IMR-90 (cell line): ENCODE data around the gene ISX. TPM values are rescaled to one million over a fixed set of nuclear protein-coding genes. Genes with fewer than 3 reads are reported as not detected.
A peak's percentile ranks its signal among the peaks of the same experiment; 100 is the strongest.

Source experiments
- ATAC-seq: fragments of 200-7000 bp; cut with Tn5 transposase; 2 replicates; pipeline ENCODE4 v1.9.1; 2020; ENCODE audit warnings: low read depth, mild to moderate bottlenecking, moderate library complexity
- BruUV-seq: library from RNA; stranded (reverse); fragments of 400-500 nt; replicated peaks from 2 replicates; lab custom pipeline; 2021; lab: Mats Ljungman, UMichigan
- CTCF ChIA-PET: fragments of 300-600 bp; formaldehyde crosslinking; extraction: SDS; loops from one replicate; lab custom pipeline; 2021; ENCODE audit warnings: antibody characterized with exemption; lab: Yijun Ruan, JAX
- POLR2A ChIA-PET: fragments of 300-600 bp; sonication (Branson Sonifier 250); formaldehyde crosslinking; loops from one replicate; lab custom pipeline; 2022; ENCODE audit warnings: antibody characterized with exemption; ENCODE audit not compliant: unreplicated experiment; lab: Charles Lee
- DNase-seq: peaks from one replicate; pipeline ENCODE4 v3.0.0; 2013
- H2AFZ ChIP-seq: replicated peaks from 2 replicates; pipeline ENCODE3; 2013; ENCODE audit warnings: low read length, mild to moderate bottlenecking; ENCODE audit not compliant: poor library complexity
- H2AK5ac ChIP-seq: 2 replicates; pipeline ENCODE4 v1.6.1; 2013; ENCODE audit warnings: low read depth, low read length, inconsistent platforms
- H2AK9ac ChIP-seq: replicated peaks from 2 replicates; pipeline ENCODE3; 2013; ENCODE audit warnings: mild to moderate bottlenecking, low read depth, low read length, moderate library complexity; ENCODE audit not compliant: poor library complexity
- H2BK120ac ChIP-seq: 2 replicates; pipeline ENCODE4 v1.6.1; 2013; ENCODE audit warnings: low read depth, low read length, inconsistent platforms
- H2BK15ac ChIP-seq: 3 replicates; pipeline ENCODE4 v1.6.1; 2013; ENCODE audit warnings: low read depth, low read length, inconsistent platforms
- H2BK20ac ChIP-seq: 2 replicates; pipeline ENCODE4 v1.6.1; 2013; ENCODE audit warnings: low read depth, mild to moderate bottlenecking, inconsistent platforms, low read length, moderate library complexity
- H2BK5ac ChIP-seq: 2 replicates; pipeline ENCODE4 v1.6.1; 2013; ENCODE audit warnings: mild to moderate bottlenecking, low read depth, low read length, inconsistent platforms; ENCODE audit not compliant: poor library complexity, severe bottlenecking
- H3K14ac ChIP-seq: replicated peaks from 2 replicates; pipeline ENCODE4 v1.6.1; 2013; ENCODE audit warnings: low read depth, low read length, inconsistent platforms
- H3K18ac ChIP-seq: 2 replicates; pipeline ENCODE4 v1.6.1; 2013; ENCODE audit warnings: low read depth, low read length, control low read depth
- H3K23ac ChIP-seq: 2 replicates; pipeline ENCODE4 v1.6.1; 2013; ENCODE audit warnings: low read depth, low read length, inconsistent platforms
- H3K27ac ChIP-seq: 2 replicates; pipeline ENCODE4 v1.5.1; 2013; ENCODE audit warnings: mild to moderate bottlenecking, control low read depth, low read length; ENCODE audit not compliant: insufficient read depth
- H3K27me3 ChIP-seq: 2 replicates; pipeline ENCODE4 v1.6.1; 2013; ENCODE audit warnings: low read length; ENCODE audit not compliant: control insufficient read depth, insufficient read depth
- H3K36me3 ChIP-seq: 2 replicates; pipeline ENCODE4 v1.6.1; 2013; ENCODE audit warnings: low read length, mixed read lengths; ENCODE audit not compliant: control insufficient read depth, insufficient read depth
- H3K4ac ChIP-seq: 2 replicates; pipeline ENCODE4 v1.6.1; 2013; ENCODE audit warnings: low read depth, low read length, inconsistent platforms
- H3K4me1 ChIP-seq: 2 replicates; pipeline ENCODE4 v1.6.1; 2013; ENCODE audit warnings: low read length, mixed read lengths; ENCODE audit not compliant: control insufficient read depth, insufficient read depth
- H3K4me2 ChIP-seq: 2 replicates; pipeline ENCODE4 v1.6.1; 2013; ENCODE audit warnings: low read depth, mild to moderate bottlenecking, control low read depth, low read length, moderate library complexity
- H3K4me3 ChIP-seq: 2 replicates; pipeline ENCODE4 v1.5.1; 2013; ENCODE audit warnings: low read depth, mild to moderate bottlenecking, control low read depth, low read length, moderate library complexity; ENCODE audit not compliant: insufficient read depth
- H3K56ac ChIP-seq: 2 replicates; pipeline ENCODE4 v1.6.1; 2013; ENCODE audit warnings: low read length, inconsistent platforms; ENCODE audit not compliant: insufficient read depth; ENCODE audit errors: extremely low read depth
- H3K79me1 ChIP-seq, 2 experiments: 2 replicates each; pipeline ENCODE4 v1.6.1; 2013; ENCODE audit warnings: low read length in 2 of 2, inconsistent platforms in 1 of 2, low read depth in 1 of 2
- H3K9ac ChIP-seq: 2 replicates; pipeline ENCODE4 v1.6.1; 2013; ENCODE audit warnings: low read depth, low read length, control low read depth
- H3K9me1 ChIP-seq: 2 replicates; pipeline ENCODE4 v1.6.1; 2013; ENCODE audit warnings: low read length, inconsistent platforms; ENCODE audit not compliant: insufficient read depth
- H3K9me3 ChIP-seq: 2 replicates; pipeline ENCODE4 v1.6.1; 2013; ENCODE audit warnings: low read length; ENCODE audit not compliant: control insufficient read depth, insufficient read depth
- H4K20me1 ChIP-seq: 2 replicates; pipeline ENCODE4 v1.6.1; 2013; ENCODE audit warnings: low read length, inconsistent platforms; ENCODE audit not compliant: insufficient read depth
- H4K5ac ChIP-seq: 2 replicates; pipeline ENCODE4 v1.6.1; 2013; ENCODE audit warnings: mild to moderate bottlenecking, low read depth, low read length, control low read depth
- H4K8ac ChIP-seq, 2 experiments: 2 replicates each; pipeline ENCODE4 v1.6.1; 2013; ENCODE audit warnings: low read depth in 2 of 2, low read length in 2 of 2, control low read depth in 1 of 2, inconsistent platforms in 1 of 2
- H4K91ac ChIP-seq: 2 replicates; pipeline ENCODE4 v1.6.1; 2013; ENCODE audit warnings: low read depth, low read length, inconsistent platforms; ENCODE audit not compliant: insufficient read depth
- CEBPB ChIP-seq: IDR thresholded peaks from 2 replicates; pipeline ENCODE4 v1.6.1; 2012; ENCODE audit warnings: low read depth, low read length, improper control_type of control experiment
- SMC3 ChIP-seq: fragments of 150-350 bp; IDR thresholded peaks from 2 replicates; pipeline ENCODE4 v1.6.1; 2016; ENCODE audit warnings: low read depth, mild to moderate bottlenecking, antibody characterized with exemption, low read length, moderate library complexity
- WGBS, 2 experiments: methylation state at CpG; one replicate each; pipeline versions ENCODE4 v1.1.5 to v1.1.7; 2013; ENCODE audit warnings: missing lambda C conversion rate in 2 of 2; ENCODE audit not compliant: insufficient read length in 1 of 2; ENCODE audit errors: extremely low coverage in 2 of 2; 5-methylcytosine and 5-hydroxymethylcytosine counted together
- dilution Hi-C: fragments of 300-500 bp; cut with HindIII; formaldehyde crosslinking; loops from one replicate; pipeline ENCODE4 v1.14.3; 2018; ENCODE audit warnings: low sequenced_read_pairs; ENCODE audit not compliant: unreplicated experiment
- in situ Hi-C: fragments of 300-500 bp; cut with MboI; formaldehyde crosslinking; loops from 3 replicates; pipeline ENCODE4 v1.14.3; 2019; ENCODE audit warnings: low sequenced_read_pairs, inconsistent platforms, mixed read lengths
- intact Hi-C: fragments of 100-400 bp; cut with micrococcal nuclease; formaldehyde crosslinking; loops from 2 replicates; pipeline ENCODE4 v1.10.0; 2022
- polyA plus RNA-seq, 3 experiments: library from polyadenylated mRNA; depleted of rRNA; stranded (reverse); fragments of >200 nt; gene quantifications; 2 replicates each; pipeline ENCODE4 v1.2.3, GENCODE V29; 2012; ENCODE audit warnings: low replicate concordance in 1 of 3
- total RNA-seq: library from RNA; depleted of rRNA; stranded (reverse); fragments of >200 nt; gene quantifications from 2 replicates; pipeline ENCODE4 v1.2.3, GENCODE V29; 2012
- TF ChIP-seq, protein P1 (sequence below): conservative IDR thresholded peaks from 2 replicates; pipeline ENCODE4 v1.5.1; 2012; ENCODE audit warnings: mild to moderate bottlenecking, low read depth, low read length, improper control_type of control experiment

ISX gene
- total and polyA plus RNA-seq, 2 of the 4 experiments (the other 2 are of a cell fraction): not detected

DNA sequence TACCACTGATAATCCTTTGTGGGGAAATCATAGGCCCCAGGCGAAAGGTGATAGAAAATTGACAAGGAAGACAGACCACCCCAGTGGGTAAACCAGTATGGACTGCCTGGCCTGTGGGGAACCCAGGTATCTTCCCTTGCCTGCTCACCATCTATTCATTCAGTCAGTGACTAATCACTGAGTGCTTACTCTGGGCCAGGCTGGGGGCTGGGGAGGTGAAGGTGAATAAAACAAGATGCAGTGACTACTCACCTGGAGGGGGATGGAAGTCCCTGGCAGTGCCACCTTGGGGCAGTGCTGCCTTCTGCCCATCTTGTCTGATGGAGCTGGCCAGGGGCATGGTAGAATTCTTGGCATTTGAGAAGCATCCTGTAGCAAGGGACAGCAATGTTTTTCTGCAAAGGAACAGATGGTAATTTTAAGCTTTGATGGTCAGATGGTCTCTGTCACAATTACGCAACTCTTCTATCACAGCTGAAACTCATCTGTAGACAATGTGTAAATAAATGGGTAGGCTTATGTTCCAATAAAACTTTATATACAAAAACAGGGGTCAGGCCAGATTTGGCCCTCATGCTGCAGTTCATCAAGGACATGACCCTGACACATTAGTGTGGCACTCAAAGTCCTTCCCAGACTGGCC is 4.6 kb downstream of the ISX start:
- H2BK20ac ChIP-seq: no peak overlapping the region
- no peak overlapping the region for H2AFZ ChIP-seq
- intact Hi-C loops (no loop called here), in situ Hi-C loops (no loop called here), dilution Hi-C loops (no loop called here)
- H3K36me3 ChIP-seq: no peaks in the 10 kb centered on the region
- no peak overlapping the region for H3K4me3 ChIP-seq
- H4K91ac ChIP-seq: no peak overlapping the region
- no peaks in the 10 kb centered on the region for H4K20me1 ChIP-seq
- H3K9me1 ChIP-seq: no peaks in the 10 kb centered on the region
- H4K8ac ChIP-seq: no peak overlapping the region
- TF ChIP-seq, protein P1, sequence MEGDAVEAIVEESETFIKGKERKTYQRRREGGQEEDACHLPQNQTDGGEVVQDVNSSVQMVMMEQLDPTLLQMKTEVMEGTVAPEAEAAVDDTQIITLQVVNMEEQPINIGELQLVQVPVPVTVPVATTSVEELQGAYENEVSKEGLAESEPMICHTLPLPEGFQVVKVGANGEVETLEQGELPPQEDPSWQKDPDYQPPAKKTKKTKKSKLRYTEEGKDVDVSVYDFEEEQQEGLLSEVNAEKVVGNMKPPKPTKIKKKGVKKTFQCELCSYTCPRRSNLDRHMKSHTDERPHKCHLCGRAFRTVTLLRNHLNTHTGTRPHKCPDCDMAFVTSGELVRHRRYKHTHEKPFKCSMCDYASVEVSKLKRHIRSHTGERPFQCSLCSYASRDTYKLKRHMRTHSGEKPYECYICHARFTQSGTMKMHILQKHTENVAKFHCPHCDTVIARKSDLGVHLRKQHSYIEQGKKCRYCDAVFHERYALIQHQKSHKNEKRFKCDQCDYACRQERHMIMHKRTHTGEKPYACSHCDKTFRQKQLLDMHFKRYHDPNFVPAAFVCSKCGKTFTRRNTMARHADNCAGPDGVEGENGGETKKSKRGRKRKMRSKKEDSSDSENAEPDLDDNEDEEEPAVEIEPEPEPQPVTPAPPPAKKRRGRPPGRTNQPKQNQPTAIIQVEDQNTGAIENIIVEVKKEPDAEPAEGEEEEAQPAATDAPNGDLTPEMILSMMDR: no peak
- TF ChIP-seq CEBPB: peak; percentile 69
- TF ChIP-seq SMC3: no peak
- H3K79me1 ChIP-seq: no peaks in the 10 kb centered on the region
- peaks cover 22% of the 10 kb centered on the region for H3K9me3 ChIP-seq
- no peak overlapping the region for H4K5ac ChIP-seq
- BruUV-seq: no TSS peak
- H2AK5ac ChIP-seq: no peak overlapping the region
- H3K27me3 ChIP-seq: no peaks in the 10 kb centered on the region
- H3K14ac ChIP-seq: no peak overlapping the region
- no peaks in the 10 kb centered on the region for H3K4me1 ChIP-seq
- no peak overlapping the region for H3K23ac ChIP-seq
- no peak overlapping the region for H3K18ac ChIP-seq
- CTCF ChIA-PET: no interaction called here
- no peak for DNase-seq
- H2BK120ac ChIP-seq: no peak overlapping the region
- H2AK9ac ChIP-seq: no peak overlapping the region
- no peak overlapping the region for H2BK5ac ChIP-seq
- H3K56ac ChIP-seq: no peak overlapping the region
- no peak overlapping the region for H3K4ac ChIP-seq
- no peak for ATAC-seq
- H3K9ac ChIP-seq: no peak overlapping the region
- WGBS, 2 experiments: no CpG with 5 or more reads among the region's 2 CpGs
- no peak overlapping the region for H3K27ac ChIP-seq
- H3K4me2 ChIP-seq: no peak overlapping the region
- POLR2A ChIA-PET: no interaction called here
- H2BK15ac ChIP-seq: no peak overlapping the region
